NT2/D1 (cell line): Measurements from ENCODE around the gene CNPY3.

Experiments used
- DNase-seq: peaks from one replicate; pipeline ENCODE4 v3.0.0-alpha.2; 2011; ENCODE audit warnings: low read depth, low spot score
- H3K27me3 ChIP-seq: 2 replicates; pipeline ENCODE4 v1.6.0; 2011; ENCODE audit warnings: mild to moderate bottlenecking; ENCODE audit not compliant: insufficient read length, insufficient read depth
- H3K36me3 ChIP-seq: 2 replicates; pipeline ENCODE4 v1.6.1; 2011; ENCODE audit warnings: mild to moderate bottlenecking, low read length, mixed read lengths; ENCODE audit not compliant: insufficient read depth, insufficient read length
- H3K4me1 ChIP-seq: 2 replicates; pipeline ENCODE4 v1.5.1; 2011; ENCODE audit not compliant: insufficient read depth, insufficient read length
- H3K4me3 ChIP-seq: 2 replicates; pipeline ENCODE4 v1.5.1; 2011; ENCODE audit warnings: low read depth; ENCODE audit not compliant: insufficient read length
- H3K9ac ChIP-seq: 2 replicates; pipeline ENCODE4 v1.6.0; 2011; ENCODE audit warnings: low read depth; ENCODE audit not compliant: insufficient read length
- H3K9me3 ChIP-seq: 2 replicates; pipeline ENCODE4 v1.5.1; 2011; ENCODE audit warnings: mild to moderate bottlenecking, low read length; ENCODE audit not compliant: insufficient read depth
- SUZ12 ChIP-seq: IDR thresholded peaks from 2 replicates; pipeline ENCODE4 v1.6.1; 2011; ENCODE audit not compliant: insufficient read length, insufficient read depth; ENCODE audit errors: extremely low read depth
- YY1 ChIP-seq: IDR thresholded peaks from 2 replicates; pipeline ENCODE4 v1.6.1; 2011; ENCODE audit not compliant: insufficient read length, insufficient read depth
- ZNF274 ChIP-seq: IDR thresholded peaks from 2 replicates; pipeline ENCODE4 v1.6.1; 2011; ENCODE audit warnings: mild to moderate bottlenecking, low read depth, low read length

Gene CNPY3

DNA sequence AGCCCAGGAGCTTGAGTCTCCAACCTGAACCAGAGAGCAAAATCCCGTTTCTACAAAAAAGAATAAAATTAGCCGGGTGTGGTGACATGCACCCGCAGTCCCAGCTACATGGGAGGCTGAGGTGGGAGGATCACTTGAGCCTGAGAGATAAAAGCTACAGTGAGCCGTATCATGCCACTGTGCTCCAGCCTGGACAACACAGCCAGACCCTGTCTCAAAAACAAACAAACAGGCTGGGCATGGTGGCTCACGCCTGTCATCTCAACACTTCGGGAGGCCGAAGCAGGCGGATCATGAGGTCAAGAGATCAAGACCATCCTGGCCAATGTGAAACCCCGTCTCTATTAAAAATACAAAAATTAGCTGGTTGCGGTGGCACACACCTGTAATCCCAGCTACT lies 24.8 kb upstream of the CNPY3 start:
- no peak overlapping the region for H3K9ac ChIP-seq
- TF ChIP-seq SUZ12 = no peak
- no peak for TF ChIP-seq ZNF274
- no peak for TF ChIP-seq YY1
- H3K4me1 ChIP-seq = no peaks in the 10 kb centered on the region
- no peak for DNase-seq
- no peaks in the 10 kb centered on the region for H3K9me3 ChIP-seq
- H3K4me3 ChIP-seq = no peak overlapping the region
- H3K27me3 ChIP-seq = peaks cover 5% of the 10 kb centered on the region
- no peaks in the 10 kb centered on the region for H3K36me3 ChIP-seq

DNA sequence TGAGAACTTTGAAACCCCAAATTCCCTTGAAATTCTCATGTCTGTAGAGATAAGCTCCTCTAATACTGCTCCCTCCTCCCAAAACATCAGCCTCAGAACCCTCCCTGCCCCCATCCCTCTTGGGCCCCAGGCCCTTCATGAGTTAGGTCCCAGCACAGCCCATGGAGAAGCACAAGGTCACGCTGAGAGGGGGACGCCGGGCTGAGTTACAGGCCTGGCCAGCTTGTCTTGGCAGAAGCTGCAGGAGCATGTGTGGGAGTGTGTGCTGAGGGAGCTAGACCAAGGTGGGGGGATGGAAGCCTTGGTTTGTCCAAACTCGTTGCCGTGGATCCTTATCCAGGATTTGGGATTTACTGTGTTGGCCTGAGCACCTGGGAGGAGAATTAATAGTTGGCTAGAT lies 21.9 kb upstream of the CNPY3 start:
- no peak for DNase-seq
- Histone ChIP-seq H3K4me3 (no peak overlapping the region), H3K36me3 (no peaks in the 10 kb centered on the region), H3K4me1 (no peaks in the 10 kb centered on the region), H3K9ac (no peak overlapping the region), H3K27me3 (no peaks in the 10 kb centered on the region), H3K9me3 (no peaks in the 10 kb centered on the region)
- no peak for TF ChIP-seq YY1

DNA sequence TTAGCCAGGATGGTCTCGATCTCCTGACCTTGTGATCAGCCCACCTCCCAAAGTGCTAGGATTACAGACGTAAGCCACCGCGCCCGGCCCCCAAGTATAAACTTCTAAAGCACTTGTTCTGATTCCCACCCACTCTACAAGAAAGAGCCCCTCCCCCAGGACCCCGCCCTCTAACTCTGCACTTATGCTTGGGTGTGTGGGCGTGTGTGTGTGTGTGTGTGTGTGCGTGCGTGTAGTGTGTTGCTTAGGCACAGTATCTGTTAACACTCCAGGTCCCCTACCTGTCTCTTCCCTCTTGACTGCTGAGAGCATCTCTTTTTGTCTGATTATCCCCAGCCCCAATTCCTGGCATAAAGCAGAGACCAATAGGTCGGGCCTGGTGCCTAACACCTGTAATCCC lies 19.4 kb upstream of the CNPY3 start:
- Histone ChIP-seq H3K9me3 (no peaks in the 10 kb centered on the region), H3K9ac (no peak overlapping the region), H3K36me3 (no peaks in the 10 kb centered on the region), H3K4me1 (no peaks in the 10 kb centered on the region), H3K4me3 (no peak overlapping the region), H3K27me3 (no peaks in the 10 kb centered on the region)
- no peak for TF ChIP-seq SUZ12
- TF ChIP-seq YY1 = no peak
- TF ChIP-seq ZNF274 = no peak
- no peak for DNase-seq

DNA sequence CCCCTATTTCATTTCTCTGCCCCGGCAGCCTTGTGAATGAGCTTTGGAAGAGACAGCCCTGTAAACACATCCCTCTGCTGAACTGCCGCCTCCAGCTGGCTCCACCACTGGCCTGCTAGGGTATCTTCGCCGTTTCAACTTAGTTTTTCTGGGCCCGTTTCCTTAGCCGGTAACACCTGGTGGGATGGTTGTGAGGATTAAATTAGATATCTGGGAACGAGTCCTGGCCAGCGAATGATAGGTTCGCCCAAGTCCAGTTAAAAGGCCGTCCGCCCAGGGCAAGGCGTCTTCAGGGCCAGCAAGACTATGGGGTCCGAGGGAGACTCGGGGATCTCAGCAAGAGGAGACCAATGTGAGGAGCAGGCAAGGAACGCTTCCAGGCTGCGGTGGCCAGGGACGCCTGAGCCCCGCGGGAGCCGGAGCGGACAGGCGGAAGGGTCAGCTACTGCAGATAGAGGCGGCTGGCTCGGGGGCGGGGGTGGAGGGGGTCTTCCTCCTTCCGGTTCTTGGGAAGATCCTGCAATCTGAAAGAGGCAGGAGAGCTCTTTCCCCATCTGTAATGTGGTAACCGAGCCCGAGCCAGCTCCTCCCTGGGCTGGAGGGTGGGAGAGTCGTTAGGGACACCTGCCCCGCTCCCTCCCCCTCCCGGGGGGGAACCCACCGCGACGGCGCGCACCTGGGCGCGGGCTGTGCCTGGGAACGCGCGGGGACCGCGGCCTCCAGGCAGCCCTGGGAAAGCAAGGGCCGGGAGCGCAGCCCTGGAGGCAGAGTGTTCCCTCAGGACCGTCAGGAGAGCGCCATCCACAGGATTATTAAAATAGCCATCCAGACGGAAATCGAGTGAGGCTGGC lies 17.9 kb upstream of the CNPY3 start:
- Histone ChIP-seq H3K9me3 (no peaks in the 10 kb centered on the region), H3K9ac (peak overlapping the region; percentile 80), H3K4me1 (no peaks in the 10 kb centered on the region)

DNA sequence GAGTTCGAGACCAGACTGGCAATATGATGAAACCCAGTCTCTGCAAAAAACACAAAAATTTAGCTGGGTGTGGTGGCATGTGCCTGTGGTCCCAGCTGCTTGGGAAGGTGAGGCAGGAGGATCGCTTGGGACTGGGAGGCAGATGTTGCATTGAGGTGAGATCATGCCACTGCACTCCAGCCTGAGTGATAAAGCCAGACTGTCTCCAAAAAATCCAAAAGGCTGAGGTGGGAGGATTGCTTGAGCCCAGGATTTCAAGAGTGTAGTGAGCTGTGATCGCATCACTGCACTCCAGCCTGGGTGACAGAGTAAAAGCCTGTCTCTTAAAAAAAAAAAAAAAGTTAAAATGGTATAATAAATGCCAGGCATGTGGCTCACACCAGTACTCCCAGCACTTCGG lies 14.7 kb upstream of the CNPY3 start:
- no peaks in the 10 kb centered on the region for H3K9me3 ChIP-seq
- H3K4me1 ChIP-seq = no peaks in the 10 kb centered on the region
- H3K4me3 ChIP-seq = no peak overlapping the region
- H3K36me3 ChIP-seq = no peaks in the 10 kb centered on the region
- DNase-seq = no peak
- H3K9ac ChIP-seq = no peak overlapping the region
- no peak for TF ChIP-seq YY1
- no peaks in the 10 kb centered on the region for H3K27me3 ChIP-seq

More for the DNA sequence above, 17.9 kb upstream of the CNPY3 start:
- Histone ChIP-seq H3K36me3 (no peaks in the 10 kb centered on the region), H3K27me3 (no peaks in the 10 kb centered on the region), H3K4me3 (peak overlapping the region; percentile 41)
- TF ChIP-seq ZNF274 (no peak), YY1 (no peak), SUZ12 (no peak)
- no peak for DNase-seq

DNA sequence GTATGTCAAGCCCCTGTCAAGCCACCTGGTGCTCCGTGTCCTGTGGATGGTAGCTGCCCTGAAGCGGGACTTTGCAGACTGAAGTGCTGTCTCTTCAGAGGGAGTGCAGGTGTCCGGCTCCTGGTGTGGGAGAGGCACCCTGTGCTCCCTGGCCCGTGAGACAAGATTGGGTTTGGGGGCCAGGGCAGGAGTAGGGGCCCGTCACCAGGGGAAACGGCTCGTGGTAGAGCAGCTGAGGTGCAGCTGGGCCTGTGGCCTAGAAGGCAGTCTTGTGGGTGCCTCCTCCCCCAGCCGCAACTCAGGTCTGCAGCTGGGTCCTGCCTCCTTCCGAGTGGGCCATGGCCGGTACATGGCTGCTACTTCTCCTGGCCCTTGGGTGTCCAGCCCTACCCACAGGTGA lies 13.5 kb upstream of the CNPY3 start, which contains the start of gene PTCRA:
Gene PTCRA (plus strand): TSS at position 322 of the 400 bp plus-strand sequence. CDS start 17 bp downstream, at position 339.
- Histone ChIP-seq H3K4me3 (no peak within 1 kb of the TSS), H3K9ac (no peak within 1 kb of the TSS), H3K27me3 (no peaks in the 10 kb centered on the region), H3K36me3 (no peaks in the 10 kb centered on the region), H3K9me3 (no peaks in the 10 kb centered on the region), H3K4me1 (no peaks in the 10 kb centered on the region)
- no peak for TF ChIP-seq YY1
- no peak for TF ChIP-seq SUZ12
- no peak for TF ChIP-seq ZNF274
- no peak for DNase-seq

DNA sequence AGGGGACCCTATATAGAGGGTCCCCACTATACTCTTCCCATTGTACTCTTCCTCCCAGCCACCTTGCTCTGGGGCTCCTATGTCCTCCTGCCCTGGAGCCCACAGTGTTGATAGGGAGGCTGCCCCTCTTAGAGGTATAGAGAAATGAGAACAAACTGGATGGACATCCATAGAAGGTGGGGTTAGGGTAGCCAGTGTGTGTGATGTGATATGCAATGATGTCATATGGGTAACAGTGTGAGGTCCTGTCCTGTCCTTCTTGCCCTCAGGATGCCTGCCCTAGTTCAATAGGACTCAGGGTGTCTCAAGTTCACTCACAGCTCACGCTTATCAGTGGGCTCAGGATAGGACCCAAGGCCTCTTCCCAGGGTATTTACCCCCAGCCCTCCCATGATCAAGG lies 13.0 kb upstream of the CNPY3 start:
- no peak overlapping the region for H3K4me3 ChIP-seq
- no peaks in the 10 kb centered on the region for H3K9me3 ChIP-seq
- H3K27me3 ChIP-seq = no peaks in the 10 kb centered on the region
- no peaks in the 10 kb centered on the region for H3K36me3 ChIP-seq
- H3K9ac ChIP-seq = no peak overlapping the region
- H3K4me1 ChIP-seq = no peaks in the 10 kb centered on the region
- no peak for DNase-seq
- TF ChIP-seq SUZ12 (no peak), ZNF274 (no peak), YY1 (no peak)
